Fibroblast of the aortic adventitia (primary cell): ENCODE measurements around the gene VPS8. TPM values are rescaled to one million over a fixed set of nuclear protein-coding genes. Genes with fewer than 3 reads are reported as not detected.
"Not testable (repeated sequence)": the region's sequence is repeated elsewhere in the genome, so short reads cannot be mapped to it uniquely, and the experiment has no call there.

Source experiments
- DNase-seq: peaks from one replicate; pipeline ENCODE4 v3.0.0-alpha.2; 2010; ENCODE audit warnings: low read depth
- H3K4me3 ChIP-seq: 2 replicates; pipeline ENCODE4 v1.5.1; 2011; ENCODE audit warnings: low read depth, mild to moderate bottlenecking, control low read depth, low read length, moderate library complexity
- total RNA-seq: library from RNA; depleted of rRNA; stranded (reverse); fragments of >200 nt; gene quantifications from 2 replicates; pipeline ENCODE4 v1.2.3, GENCODE V29; 2012; ENCODE audit warnings: low replicate concordance
- TF ChIP-seq, protein P1 (sequence below): IDR thresholded peaks from 2 replicates; pipeline ENCODE4 v1.5.1; 2011; ENCODE audit warnings: mild to moderate bottlenecking, low read length, control low read depth, inconsistent platforms; ENCODE audit not compliant: insufficient read depth

VPS8 gene
- total RNA-seq, 1 donor = 56.6 TPM

DNA sequence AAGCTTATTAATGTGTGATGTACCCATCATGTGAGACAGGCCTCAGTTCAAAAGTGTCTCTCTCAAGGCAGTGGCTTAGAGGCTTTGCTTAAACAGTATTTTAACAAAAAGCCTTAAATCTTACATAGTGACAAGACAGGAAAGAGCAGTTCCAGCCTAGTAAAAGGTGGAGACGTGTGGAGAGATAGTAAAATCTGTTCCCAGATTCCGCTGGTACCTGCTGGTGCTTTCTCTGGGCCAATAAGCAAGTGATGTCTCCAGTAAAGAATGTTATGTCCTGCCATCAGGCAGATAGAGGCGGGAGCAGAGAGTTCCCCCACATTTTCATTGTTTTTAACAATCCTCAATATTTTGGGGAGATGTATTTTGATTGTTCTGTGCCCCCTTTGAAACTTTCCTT lies 135.0 kb downstream of the VPS8 start:
- DNase-seq = no peak
- no peak overlapping the region for H3K4me3 ChIP-seq
- TF ChIP-seq, protein P1, sequence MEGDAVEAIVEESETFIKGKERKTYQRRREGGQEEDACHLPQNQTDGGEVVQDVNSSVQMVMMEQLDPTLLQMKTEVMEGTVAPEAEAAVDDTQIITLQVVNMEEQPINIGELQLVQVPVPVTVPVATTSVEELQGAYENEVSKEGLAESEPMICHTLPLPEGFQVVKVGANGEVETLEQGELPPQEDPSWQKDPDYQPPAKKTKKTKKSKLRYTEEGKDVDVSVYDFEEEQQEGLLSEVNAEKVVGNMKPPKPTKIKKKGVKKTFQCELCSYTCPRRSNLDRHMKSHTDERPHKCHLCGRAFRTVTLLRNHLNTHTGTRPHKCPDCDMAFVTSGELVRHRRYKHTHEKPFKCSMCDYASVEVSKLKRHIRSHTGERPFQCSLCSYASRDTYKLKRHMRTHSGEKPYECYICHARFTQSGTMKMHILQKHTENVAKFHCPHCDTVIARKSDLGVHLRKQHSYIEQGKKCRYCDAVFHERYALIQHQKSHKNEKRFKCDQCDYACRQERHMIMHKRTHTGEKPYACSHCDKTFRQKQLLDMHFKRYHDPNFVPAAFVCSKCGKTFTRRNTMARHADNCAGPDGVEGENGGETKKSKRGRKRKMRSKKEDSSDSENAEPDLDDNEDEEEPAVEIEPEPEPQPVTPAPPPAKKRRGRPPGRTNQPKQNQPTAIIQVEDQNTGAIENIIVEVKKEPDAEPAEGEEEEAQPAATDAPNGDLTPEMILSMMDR = no peak

DNA sequence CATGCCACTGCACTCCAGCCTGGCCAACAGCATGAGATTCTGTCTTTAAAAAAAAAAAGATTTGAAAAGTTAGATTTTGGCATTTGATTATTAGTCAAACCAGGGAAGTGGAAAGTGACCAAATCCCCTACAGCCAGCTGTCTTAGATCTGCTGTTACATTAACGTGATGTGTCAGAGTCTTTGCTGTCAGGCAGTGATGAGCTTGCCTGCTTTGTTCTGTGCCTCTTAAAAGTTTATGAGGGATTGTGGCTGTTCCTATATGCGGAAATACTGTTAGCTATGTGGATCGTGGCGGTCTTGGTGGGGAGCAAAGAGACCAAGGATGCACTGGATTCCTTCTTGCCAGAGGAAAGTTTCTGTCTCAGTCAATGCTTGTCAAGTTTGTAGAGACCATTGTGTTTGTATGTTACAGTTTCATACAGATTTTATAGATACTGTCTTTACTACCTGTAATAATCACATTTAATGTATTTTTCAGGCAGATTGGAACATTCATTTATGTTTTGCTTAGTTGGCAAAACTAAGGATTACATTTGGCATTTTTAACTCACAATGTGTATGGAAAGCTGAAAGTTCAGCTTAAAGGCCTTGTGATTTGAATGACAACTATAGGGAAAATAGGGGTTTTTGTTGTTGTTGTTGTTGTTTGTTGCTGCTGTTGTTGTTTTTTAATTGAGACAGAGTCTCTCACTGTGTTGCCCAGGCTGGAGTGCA lies 137.4 kb downstream of the VPS8 start:
- DNase-seq = no peak
- TF ChIP-seq, protein P1 = no peak
- no peak overlapping the region for H3K4me3 ChIP-seq

DNA sequence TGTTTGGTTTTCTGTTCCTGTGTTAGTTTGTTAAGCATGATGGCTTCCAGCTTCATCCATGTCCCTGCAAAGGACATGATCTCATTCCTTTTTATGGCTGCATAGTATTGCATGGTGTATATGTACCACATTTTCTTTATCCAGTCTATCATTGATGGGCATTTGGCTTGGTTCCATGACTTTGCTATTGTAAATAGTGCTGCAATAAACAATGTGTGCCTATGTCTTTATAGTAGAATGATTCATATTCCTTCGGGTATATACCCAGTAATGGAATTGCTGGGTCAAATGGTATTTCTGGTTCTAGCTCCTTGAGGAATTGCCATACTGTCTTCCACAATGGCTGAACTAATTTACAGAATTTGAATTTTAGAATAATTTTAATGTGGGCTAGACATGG lies 138.8 kb downstream of the VPS8 start:
- DNase-seq, H3K4me3 ChIP-seq: not testable (repeated sequence)

DNA sequence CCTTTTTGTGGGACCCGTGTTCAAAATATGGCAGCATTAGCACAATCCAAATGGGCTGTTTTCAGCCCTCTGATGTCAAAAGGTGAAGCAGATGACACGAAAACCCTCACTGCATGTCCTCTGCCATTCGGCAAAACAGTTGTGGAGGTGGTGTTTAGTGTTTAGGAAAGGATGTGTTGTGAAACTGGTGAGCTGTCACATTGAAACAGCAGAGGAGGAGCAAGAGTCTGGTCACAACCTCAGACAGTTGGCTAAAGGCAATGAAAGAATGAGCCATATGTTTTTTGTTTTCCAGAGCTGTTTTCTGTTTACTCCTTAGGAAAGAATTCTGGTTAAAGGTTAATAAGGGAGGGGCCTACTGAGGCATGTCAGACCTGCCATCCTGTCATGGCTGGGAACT lies 140.7 kb downstream of the VPS8 start:
- DNase-seq = no peak
- H3K4me3 ChIP-seq = no peak overlapping the region
- TF ChIP-seq, protein P1 = no peak

DNA sequence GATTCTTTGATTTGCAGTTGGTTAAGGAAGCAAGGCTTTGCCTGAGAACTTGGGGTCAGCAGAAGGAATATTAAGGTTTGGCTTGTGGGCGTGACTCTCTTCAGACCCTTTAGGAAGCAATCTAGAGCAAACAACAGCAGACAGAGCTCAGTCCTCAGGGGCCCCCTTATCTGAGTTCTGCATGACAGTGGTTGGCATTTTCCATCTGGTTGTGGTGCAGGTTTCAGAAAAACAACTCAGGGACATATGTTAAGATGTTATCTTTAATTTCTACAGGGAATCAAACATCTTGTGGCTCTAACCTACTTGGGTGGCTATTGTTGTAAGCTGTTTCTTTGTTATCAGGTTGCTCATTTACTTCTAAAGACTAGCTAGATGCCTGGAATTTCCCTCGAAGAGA lies 141.4 kb downstream of the VPS8 start:
- TF ChIP-seq, protein P1 = no peak
- DNase-seq = no peak
- H3K4me3 ChIP-seq = no peak overlapping the region

DNA sequence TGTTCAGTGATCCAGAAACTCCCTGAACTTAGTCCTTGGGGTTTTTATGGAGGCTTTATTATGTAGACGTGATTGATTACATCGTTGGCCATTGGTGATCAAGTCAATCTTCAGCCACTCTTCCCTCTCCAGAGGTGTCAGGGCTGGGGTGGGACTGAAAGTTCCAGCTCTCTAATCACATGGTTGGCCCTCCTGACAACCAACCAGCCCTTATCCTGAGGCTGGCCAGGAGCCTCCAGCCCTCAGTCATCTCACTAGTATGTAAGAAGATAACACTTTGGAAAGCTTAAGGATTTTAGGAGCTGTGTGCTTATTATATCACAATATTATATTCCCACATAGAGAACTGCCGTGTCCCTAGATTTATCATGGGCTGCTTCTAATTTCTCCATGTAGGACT lies 142.3 kb downstream of the VPS8 start:
- DNase-seq = peak; percentile 8
- H3K4me3 ChIP-seq = no peak overlapping the region
- TF ChIP-seq, protein P1 = no peak

DNA sequence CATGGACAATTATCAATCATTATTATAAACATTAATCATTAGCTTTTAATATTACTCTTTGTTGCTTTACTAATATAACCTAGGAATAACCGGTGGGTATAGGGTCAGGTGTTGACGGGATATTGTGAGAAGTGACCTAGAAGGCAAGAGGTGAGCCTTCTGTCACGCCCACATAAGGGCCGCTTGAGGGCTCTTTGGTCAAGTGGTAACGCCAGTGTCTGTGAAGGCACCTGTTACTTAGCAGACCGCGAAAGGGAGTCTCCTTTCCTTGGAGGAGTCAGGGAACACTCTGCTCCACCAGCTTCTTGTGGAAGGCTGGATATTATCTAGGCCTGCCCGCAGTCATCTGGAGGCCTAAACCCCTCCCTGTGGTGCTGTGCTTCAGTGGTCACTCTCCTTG lies 142.9 kb downstream of the VPS8 start:
- H3K4me3 ChIP-seq, DNase-seq: not testable (repeated sequence)

DNA sequence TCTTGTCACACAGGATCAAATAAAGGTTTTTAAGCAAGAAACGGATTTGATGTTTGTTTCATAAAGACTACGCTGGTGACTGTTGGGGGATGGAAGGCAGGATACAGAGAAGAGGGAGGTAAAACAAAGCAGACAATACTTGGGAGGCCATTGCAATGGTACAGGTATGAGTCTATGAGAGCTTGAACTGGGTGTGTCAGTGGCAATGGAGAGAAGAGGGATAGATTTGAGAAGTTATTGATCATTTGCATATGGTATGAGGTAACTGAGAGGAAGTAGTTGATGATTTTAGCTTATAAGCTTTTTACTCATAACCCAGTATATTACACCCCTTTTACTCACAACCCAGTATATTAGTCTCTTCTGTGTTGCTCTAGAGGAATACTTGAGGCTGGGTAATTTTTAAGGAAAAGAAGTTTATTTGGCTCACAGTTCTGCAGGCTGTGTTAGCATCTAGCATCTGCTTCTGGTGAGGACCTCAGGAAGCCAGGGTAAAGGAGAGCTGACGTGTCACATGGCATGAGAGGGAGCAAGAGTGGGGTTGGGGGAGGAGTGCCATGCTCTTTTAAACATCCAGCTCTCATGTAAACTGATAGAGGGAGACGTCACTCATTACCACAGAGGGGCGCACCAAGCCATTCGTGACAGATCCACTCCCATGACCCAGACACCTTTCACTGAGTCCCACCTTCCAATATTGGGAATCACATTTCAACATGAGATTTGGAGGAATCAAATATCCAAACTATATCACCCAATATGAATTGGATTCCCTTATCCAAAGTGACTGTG lies 153.9 kb downstream of the VPS8 start:
- H3K4me3 ChIP-seq = no peak overlapping the region
- TF ChIP-seq, protein P1 = no peak
- DNase-seq = no peak
